ENCODE data around the gene ZKSCAN1.

- TF ChIP-seq POLR2AphosphoS5 (IDR thresholded peaks at IDR 0.05; ENCODE audit: insufficient read depth in 1 of 2, low read depth in 1 of 2) (peak; percentile 93 to 94), CTCF (IDR thresholded peaks at IDR 0.05) (peak in 1 of 3 experiments; percentile 17), POLR2A (IDR thresholded peaks at IDR 0.05) (peak in 1 of 2 donors; percentile 66)
Observed at GRCh38 chr7:100049441-100050291, 34.3 kb downstream of the ZKSCAN1 start, which contains the start of gene ZSCAN21.
